ENCODE results near the gene ZNF300.
"Not testable (repeated sequence)": the region's sequence is repeated elsewhere in the genome, so short reads cannot be mapped to it uniquely, and the experiment has no call there.

The ZNF300 gene

DNA sequence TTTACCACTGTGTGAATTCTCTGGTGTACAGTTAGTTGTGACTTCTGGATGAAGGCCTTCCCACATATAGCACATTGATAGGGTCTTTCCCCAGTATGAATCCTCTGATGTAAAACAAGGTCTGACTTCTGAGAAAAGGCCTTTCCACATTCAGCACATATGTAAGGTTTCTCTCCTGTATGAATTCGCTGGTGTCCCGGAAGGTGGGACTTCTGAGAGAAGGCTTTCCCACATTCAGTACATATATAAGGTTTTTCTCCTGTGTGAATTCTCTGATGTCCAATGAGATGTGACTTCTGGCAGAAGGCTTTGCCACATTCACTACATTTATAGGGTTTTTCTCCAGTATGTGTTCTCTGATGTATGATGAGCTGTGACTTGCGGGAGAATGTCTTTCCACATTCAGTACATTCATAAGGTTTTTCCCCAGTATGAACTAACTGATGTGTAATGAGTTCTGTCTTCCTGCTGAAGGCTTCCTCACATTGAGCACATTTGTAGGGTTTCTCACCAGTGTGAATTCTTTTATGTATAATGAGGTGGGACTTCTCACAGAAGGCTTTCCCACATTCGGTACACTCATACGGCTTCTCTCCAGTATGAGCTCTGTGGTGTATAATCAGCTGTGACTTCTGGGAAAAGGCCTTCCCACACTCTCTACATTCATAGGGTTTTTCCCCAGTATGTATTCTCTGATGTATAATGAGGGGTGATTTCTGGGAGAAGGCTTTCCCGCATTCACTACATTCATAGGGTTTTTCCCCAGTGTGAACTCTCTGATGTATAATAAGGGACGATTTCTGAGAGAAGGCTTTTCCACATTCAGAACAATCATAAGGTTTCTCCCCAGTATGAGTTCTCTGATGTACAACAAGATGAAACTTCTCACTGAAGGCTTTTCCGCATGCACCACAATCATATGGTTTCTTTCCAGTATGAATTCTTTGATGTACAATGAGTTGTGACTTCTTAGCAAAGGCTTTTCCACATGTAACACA lies 9.1 kb downstream of the ZNF300 start:
- 100% methylated on average over 3 of the region's 8 CpGs for WGBS
- Histone ChIP-seq H3K9me3 (ENCODE audit: insufficient read depth, low read depth, low read length) (peaks cover 100% of the 10 kb centered on the region), H3K36me3 (ENCODE audit: insufficient read depth, low read length) (peaks cover 65% of the 10 kb centered on the region), H3K27me3 (ENCODE audit: insufficient read depth, low read length) (no peaks in the 10 kb centered on the region), H3K4me3 (ENCODE audit: low read length) (peak overlapping the region; percentile 25; the same call in 1 of the 2 replicates), H3K9ac (ENCODE audit: low read depth, low read length) (no peak overlapping the region), H3K4me1 (ENCODE audit: insufficient read depth, low read length) (no peaks in the 10 kb centered on the region), H3K27ac (ENCODE audit: low read depth, low read length) (no peak overlapping the region)

DNA sequence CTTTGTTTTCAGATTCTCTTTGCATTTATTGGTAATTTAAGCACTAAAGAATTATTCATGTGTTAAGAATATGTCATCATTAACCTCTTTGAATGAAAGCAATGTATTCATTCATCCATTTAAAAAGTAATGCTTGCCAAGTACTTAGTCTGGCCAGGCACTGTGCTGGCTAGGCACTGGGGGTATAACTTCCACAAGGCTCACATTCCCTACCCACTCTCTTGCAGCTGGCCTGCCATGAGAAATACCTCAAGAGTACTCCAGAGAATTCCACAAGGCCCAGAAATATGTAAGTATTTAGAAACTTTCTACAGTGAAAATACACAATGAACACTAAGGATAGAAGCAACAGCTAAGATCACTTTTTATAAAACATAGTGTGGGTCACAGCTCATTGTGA lies 25.4 kb downstream of the ZNF300 start:
- Histone ChIP-seq H3K27me3 (ENCODE audit: insufficient read depth, low read length) (no peaks in the 10 kb centered on the region), H3K4me3 (ENCODE audit: low read length) (no peak overlapping the region), H3K27ac (ENCODE audit: low read depth, low read length) (no peak overlapping the region), H3K36me3 (ENCODE audit: insufficient read depth, low read length) (no peaks in the 10 kb centered on the region), H3K9ac (ENCODE audit: low read depth, low read length) (no peak overlapping the region), H3K4me1 (ENCODE audit: insufficient read depth, low read length) (no peaks in the 10 kb centered on the region), H3K9me3 (ENCODE audit: insufficient read depth, low read depth, low read length) (peaks cover 52% of the 10 kb centered on the region)

DNA sequence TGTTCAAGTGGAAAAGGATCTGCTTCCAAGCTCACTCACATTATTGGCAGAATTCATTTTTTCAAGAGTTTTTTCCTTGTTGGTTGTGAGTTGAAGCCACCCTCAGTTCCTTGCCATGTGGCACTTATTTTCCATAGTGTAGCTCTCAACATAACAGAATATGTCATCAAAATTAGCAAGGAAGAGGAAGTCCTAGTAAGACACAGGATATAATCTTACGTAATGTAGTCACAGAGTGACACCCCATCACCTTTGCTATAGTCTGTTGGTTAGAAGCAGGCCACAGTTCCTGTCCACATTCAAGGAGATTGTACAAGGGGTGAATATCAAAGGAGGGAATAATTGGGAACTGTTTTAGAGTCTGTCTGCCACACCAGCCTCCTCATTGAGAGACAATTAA lies 42.7 kb downstream of the ZNF300 start:
- no peak overlapping the region for H3K27ac ChIP-seq (ENCODE audit: low read depth, low read length)
- 100% methylated on average over 1 of the region's 1 CpG for WGBS

DNA sequence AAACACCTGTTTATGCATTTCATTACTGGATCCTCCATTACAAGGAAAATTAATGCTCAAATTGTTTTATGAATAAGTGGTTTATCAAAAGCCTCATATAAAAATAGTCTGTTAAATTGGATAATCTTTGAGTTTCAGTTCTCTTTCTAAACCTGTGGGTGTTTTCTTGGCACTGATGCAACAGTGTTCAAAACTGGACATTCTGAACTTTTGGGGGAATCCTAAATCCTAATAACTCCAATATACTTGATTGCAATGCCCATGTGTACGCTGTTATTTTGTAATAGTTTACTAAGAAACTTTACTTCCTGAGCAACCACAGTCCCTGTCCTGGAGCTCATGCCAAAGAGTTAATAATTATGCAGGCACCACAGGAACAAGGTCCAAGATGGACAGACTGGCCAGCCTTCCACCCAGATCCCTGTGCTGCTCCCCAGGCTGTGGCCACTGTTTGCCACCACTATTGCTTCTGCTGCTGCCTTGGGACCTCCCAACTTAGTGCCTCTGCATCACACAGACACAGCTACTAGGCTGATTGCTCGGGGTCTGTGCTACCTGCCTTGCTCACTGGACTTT lies 44.4 kb downstream of the ZNF300 start:
- Histone ChIP-seq H3K9ac (ENCODE audit: low read depth, low read length) (no peak overlapping the region), H3K9me3 (ENCODE audit: insufficient read depth, low read depth, low read length) (peaks cover 36% of the 10 kb centered on the region), H3K4me3 (ENCODE audit: low read length) (no peak overlapping the region), H3K27me3 (ENCODE audit: insufficient read depth, low read length) (no peaks in the 10 kb centered on the region), H3K4me1 (ENCODE audit: insufficient read depth, low read length) (no peaks in the 10 kb centered on the region), H3K27ac (ENCODE audit: low read depth, low read length) (no peak overlapping the region), H3K36me3 (ENCODE audit: insufficient read depth, low read length) (no peaks in the 10 kb centered on the region)
- 90% methylated on average over 2 of the region's 2 CpGs for WGBS

More for the DNA sequence above, 42.7 kb downstream of the ZNF300 start:
- Histone ChIP-seq H3K4me3 (ENCODE audit: low read length) (no peak overlapping the region), H3K9ac (ENCODE audit: low read depth, low read length) (no peak overlapping the region), H3K9me3 (ENCODE audit: insufficient read depth, low read depth, low read length) (peaks cover 42% of the 10 kb centered on the region), H3K4me1 (ENCODE audit: insufficient read depth, low read length) (no peaks in the 10 kb centered on the region), H3K27me3 (ENCODE audit: insufficient read depth, low read length) (no peaks in the 10 kb centered on the region), H3K36me3 (ENCODE audit: insufficient read depth, low read length) (no peaks in the 10 kb centered on the region)

DNA sequence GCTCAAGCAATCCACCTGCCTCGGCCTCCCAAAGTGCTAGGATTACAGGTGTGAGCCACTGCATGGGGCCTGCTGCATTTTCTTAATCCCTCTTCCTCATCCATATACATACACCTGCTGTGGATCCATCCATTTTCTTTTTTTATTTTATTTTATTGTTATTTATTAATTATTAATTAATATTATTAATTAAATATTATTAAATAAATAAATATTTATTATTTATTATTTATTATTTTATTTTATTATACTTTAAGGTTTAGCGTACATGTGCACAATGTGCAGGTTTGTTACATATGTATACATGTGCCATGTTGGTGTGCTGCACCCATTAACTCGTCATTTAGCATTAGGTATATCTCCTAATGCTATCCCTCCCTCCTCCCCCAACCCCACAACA lies 48.1 kb downstream of the ZNF300 start:
- not testable (repeated sequence) for H3K4me1 ChIP-seq (ENCODE audit: insufficient read depth, low read length); H3K27me3 ChIP-seq (ENCODE audit: insufficient read depth, low read length); H3K36me3 ChIP-seq (ENCODE audit: insufficient read depth, low read length); H3K27ac ChIP-seq (ENCODE audit: low read depth, low read length); H3K9ac ChIP-seq (ENCODE audit: low read depth, low read length); H3K4me3 ChIP-seq (ENCODE audit: low read length)
- peaks cover 18% of the 10 kb centered on the region; the same call in 1 of the 2 replicates for H3K9me3 ChIP-seq (ENCODE audit: insufficient read depth, low read depth, low read length)
- 91% methylated on average over 1 of the region's 3 CpGs for WGBS

DNA sequence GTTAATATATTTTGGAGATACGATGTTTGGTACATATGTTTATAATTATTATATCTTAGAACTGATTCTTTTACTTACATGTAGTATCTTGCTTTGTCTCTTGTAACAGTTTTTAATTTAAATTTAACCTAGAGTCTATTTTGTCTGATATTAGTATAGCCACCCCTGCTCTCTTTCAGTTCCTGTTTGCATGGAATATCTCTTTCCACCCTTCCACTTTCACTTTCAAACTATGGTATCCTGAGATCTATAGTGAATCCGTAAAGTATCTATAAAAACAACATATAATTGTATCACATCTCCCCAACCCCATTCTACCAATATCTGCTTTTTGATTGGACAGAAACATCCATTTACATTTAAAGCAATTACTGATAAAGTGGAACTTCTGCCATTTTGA lies 51.2 kb downstream of the ZNF300 start:
- Histone ChIP-seq H3K27me3 (ENCODE audit: insufficient read depth, low read length) (no peaks in the 10 kb centered on the region), H3K27ac (ENCODE audit: low read depth, low read length) (no peak overlapping the region), H3K4me1 (ENCODE audit: insufficient read depth, low read length) (no peaks in the 10 kb centered on the region), H3K9ac (ENCODE audit: low read depth, low read length) (no peak overlapping the region), H3K36me3 (ENCODE audit: insufficient read depth, low read length) (no peaks in the 10 kb centered on the region), H3K4me3 (ENCODE audit: low read length) (no peak overlapping the region), H3K9me3 (ENCODE audit: insufficient read depth, low read depth, low read length) (no peaks in the 10 kb centered on the region)
- WGBS = 100% methylated on average over 1 of the region's 2 CpGs

DNA sequence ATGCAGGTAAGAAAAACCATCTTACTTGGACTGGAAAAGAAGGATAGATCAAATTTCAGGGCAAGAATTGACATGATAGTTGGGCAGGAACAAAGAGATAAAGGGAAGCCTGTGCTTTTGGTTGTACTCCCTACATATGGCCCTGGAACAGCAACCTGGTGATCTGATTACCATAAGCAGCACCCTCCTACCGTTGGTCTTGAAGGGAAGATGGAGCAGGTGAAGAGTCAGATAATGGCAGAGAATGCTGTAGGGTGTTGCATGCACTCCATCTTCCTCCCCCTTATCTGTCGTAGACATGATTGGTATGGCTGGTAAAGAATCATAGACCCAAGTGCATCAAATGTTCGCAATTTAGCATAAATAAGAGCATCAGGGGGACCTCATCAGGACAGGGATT lies 53.7 kb downstream of the ZNF300 start:
- no peaks in the 10 kb centered on the region for H3K9me3 ChIP-seq (ENCODE audit: insufficient read depth, low read depth, low read length)
- no peaks in the 10 kb centered on the region for H3K36me3 ChIP-seq (ENCODE audit: insufficient read depth, low read length)
- 68% methylated on average over 3 of the region's 3 CpGs for WGBS
- no peak overlapping the region for H3K4me3 ChIP-seq (ENCODE audit: low read length)
- peaks cover 7% of the 10 kb centered on the region for H3K27me3 ChIP-seq (ENCODE audit: insufficient read depth, low read length)
- H3K27ac ChIP-seq (ENCODE audit: low read depth, low read length) = no peak overlapping the region
- H3K9ac ChIP-seq (ENCODE audit: low read depth, low read length) = no peak overlapping the region
- no peaks in the 10 kb centered on the region for H3K4me1 ChIP-seq (ENCODE audit: insufficient read depth, low read length)

DNA sequence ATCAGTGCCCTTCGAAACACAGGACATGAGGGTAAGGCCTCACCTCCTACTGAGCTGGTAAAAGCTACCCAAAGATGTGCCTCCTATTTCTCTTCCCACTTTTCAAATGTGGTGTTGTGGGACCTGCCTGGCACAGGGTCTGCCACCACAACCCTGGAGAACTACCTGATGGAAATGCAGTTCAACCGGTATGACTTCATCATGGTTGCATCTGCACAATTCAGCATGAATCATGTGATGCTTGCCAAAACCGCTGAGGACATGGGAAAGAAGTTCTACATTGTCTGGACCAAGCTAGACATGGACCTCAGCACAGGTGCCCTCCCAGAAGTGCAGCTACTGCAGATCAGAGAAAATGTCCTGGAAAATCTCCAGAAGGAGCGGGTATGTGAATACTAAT lies 56.5 kb downstream of the ZNF300 start:
- Histone ChIP-seq H3K27ac (ENCODE audit: low read depth, low read length) (no peak overlapping the region), H3K9ac (ENCODE audit: low read depth, low read length) (no peak overlapping the region), H3K9me3 (ENCODE audit: insufficient read depth, low read depth, low read length) (no peaks in the 10 kb centered on the region), H3K4me1 (ENCODE audit: insufficient read depth, low read length) (no peaks in the 10 kb centered on the region), H3K27me3 (ENCODE audit: insufficient read depth, low read length) (peaks cover 7% of the 10 kb centered on the region), H3K4me3 (ENCODE audit: low read length) (no peak overlapping the region), H3K36me3 (ENCODE audit: insufficient read depth, low read length) (no peaks in the 10 kb centered on the region)
- 86% methylated on average over 4 of the region's 4 CpGs for WGBS

DNA sequence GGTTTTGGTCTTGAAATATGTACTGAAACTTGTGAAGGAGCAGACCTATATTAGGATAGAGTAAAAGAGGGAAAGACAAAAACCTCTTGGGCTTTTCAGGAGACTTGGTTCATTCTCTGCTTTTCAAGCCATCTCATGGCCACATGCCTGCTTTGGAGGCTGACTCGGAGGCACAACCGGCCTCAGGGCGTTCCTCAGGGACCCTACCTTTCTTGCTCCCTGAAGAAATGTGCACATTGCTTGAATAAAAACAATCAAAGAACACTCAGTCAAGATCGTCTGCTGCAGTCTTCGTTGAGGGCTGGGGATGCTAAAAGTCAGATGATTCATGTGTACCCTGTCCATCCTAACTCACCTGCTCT lies 57.5 kb downstream of the ZNF300 start:
- Histone ChIP-seq H3K9ac (ENCODE audit: low read depth, low read length) (no peak overlapping the region), H3K4me1 (ENCODE audit: insufficient read depth, low read length) (no peaks in the 10 kb centered on the region), H3K27me3 (ENCODE audit: insufficient read depth, low read length) (peaks cover 7% of the 10 kb centered on the region), H3K9me3 (ENCODE audit: insufficient read depth, low read depth, low read length) (no peaks in the 10 kb centered on the region), H3K36me3 (ENCODE audit: insufficient read depth, low read length) (no peaks in the 10 kb centered on the region), H3K4me3 (ENCODE audit: low read length) (no peak overlapping the region), H3K27ac (ENCODE audit: low read depth, low read length) (no peak overlapping the region)
- WGBS = 52% methylated on average over 5 of the region's 5 CpGs

DNA sequence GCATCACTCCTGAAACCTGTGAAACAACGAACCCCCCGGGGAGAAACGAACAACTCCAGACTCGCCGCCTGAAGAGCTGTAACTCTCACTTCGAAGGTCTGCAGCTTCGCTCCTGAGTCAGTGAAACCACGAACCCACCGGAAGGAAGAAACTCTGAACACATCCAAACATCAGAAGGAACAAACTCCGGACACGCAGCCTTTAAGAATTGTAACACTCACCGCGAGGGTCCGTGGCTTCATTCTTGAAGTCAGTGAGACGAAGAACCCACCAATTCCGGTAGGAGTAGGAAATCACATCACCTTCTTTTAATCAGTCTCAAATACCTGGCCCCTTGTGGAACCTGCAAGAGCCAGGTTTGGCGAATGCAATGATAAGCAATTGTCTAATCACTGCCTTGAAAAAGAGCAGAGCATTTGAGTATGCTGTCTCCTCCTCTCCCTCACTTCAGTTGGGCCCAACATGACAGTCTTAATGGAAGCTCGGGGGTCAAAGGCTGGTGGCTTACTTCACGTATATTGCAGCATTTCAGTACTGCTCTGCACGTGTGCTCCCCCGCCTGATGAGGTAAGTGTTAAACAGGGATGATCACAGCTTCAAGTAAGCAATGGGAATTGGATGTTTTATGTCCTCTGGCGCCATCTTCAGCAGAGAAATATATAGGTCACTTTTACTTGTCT lies 58.0 kb downstream of the ZNF300 start:
- H3K4me3 ChIP-seq (ENCODE audit: low read length) = no peak overlapping the region
- 75% methylated on average over 22 of the region's 22 CpGs for WGBS
- H3K9ac ChIP-seq (ENCODE audit: low read depth, low read length) = no peak overlapping the region
- H3K9me3 ChIP-seq (ENCODE audit: insufficient read depth, low read depth, low read length) = no peaks in the 10 kb centered on the region
- no peak overlapping the region for H3K27ac ChIP-seq (ENCODE audit: low read depth, low read length)
- no peaks in the 10 kb centered on the region for H3K4me1 ChIP-seq (ENCODE audit: insufficient read depth, low read length)
- H3K27me3 ChIP-seq (ENCODE audit: insufficient read depth, low read length) = peaks cover 7% of the 10 kb centered on the region
- H3K36me3 ChIP-seq (ENCODE audit: insufficient read depth, low read length) = no peaks in the 10 kb centered on the region

DNA sequence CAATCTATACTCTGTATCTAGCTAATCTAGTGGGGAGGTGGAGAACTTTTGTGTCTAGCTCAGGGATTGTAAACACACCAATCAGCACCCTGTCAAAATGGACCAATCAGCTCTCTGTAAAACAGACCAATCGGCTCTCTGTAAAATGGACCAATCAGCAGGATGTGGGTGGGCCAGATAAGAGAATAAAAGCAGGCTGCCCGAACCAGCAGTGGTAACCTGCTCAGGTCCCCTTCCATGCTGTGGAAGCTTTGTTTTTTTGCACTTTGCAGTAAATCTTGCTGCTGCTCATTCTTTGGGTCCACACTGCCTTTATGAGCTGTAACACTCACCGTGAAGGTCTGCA lies 58.5 kb downstream of the ZNF300 start, which contains the start of gene IRGM:
Gene IRGM (plus strand): TSS at position 214 of the 346 bp plus-strand sequence. CDS start 1,603 bp downstream, outside the sequence.
- H3K36me3 ChIP-seq (ENCODE audit: insufficient read depth, low read length); H3K27ac ChIP-seq (ENCODE audit: low read depth, low read length); H3K4me3 ChIP-seq (ENCODE audit: low read length); H3K9ac ChIP-seq (ENCODE audit: low read depth, low read length); H3K9me3 ChIP-seq (ENCODE audit: insufficient read depth, low read depth, low read length); H3K27me3 ChIP-seq (ENCODE audit: insufficient read depth, low read length); H3K4me1 ChIP-seq (ENCODE audit: insufficient read depth, low read length): not testable (repeated sequence)
- 91% methylated on average over 3 of the region's 3 CpGs for WGBS

Data from HUES64 (cell line).